Measurements from ENCODE around the gene TBK1.

TBK1 gene

GRCh38 chr12:64431791-64432190 lies 20.1 kb upstream of the TBK1 start:
- no peaks in the 10 kb centered on the region for H3K27me3 Mint-ChIP-seq
- peaks cover 76% of the 10 kb centered on the region for H3K36me3 Mint-ChIP-seq (ENCODE audit: low read depth)
- H3K27ac Mint-ChIP-seq: no peak overlapping the region
- H3K9me3 Mint-ChIP-seq: no peaks in the 10 kb centered on the region
- ATAC-seq: no peak
- DNase-seq: no peak
- no peak overlapping the region for H3K4me3 Mint-ChIP-seq
- no peaks in the 10 kb centered on the region for H3K4me1 Mint-ChIP-seq

DNA sequence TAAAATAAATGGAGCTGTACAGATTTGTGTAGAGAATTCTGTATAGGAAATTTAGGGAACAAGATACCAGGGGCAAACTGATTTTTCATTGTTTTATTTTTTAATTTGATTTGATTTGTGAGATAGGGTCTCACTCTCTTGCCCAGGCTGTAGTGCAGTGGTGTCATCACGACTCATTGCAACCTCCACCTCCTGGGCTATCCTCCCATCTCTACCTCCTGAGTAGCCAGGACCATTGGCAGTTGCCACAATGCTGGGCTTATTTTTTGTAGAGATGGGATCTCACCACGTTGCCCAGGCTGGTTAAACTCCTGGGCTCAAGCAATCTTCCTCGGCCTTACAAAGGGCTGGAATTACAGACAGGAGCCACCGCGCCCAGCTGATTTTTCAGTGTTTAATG lies 18.0 kb upstream of the TBK1 start:
- H3K36me3 Mint-ChIP-seq (ENCODE audit: low read depth): peaks cover 77% of the 10 kb centered on the region
- H3K4me3 Mint-ChIP-seq: no peak overlapping the region
- H3K4me1 Mint-ChIP-seq: peaks cover 2% of the 10 kb centered on the region
- no peaks in the 10 kb centered on the region for H3K27me3 Mint-ChIP-seq
- DNase-seq (no peak), ATAC-seq (no peak)
- H3K9me3 Mint-ChIP-seq: no peaks in the 10 kb centered on the region
- H3K27ac Mint-ChIP-seq: no peak overlapping the region

DNA sequence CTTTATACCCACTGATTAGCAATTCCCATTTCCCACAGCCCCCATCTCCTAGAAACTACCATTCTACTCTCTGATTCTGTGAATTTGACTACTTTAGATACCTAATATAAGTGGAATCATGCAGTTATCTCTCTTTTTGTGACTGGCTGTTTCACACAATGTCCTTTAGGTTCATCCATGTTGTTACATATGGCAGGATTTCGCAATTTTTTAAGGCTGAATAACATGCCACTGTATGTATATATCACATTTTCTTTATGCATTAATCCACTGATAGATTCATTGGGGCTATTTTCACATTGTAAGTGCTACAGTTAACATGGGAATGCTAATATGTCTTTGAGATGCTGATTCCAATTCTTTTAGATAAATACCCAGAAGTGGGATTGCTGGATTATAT lies 11.8 kb upstream of the TBK1 start:
- Mint-ChIP-seq H3K27ac (no peak overlapping the region), H3K4me3 (no peak overlapping the region), H3K9me3 (no peaks in the 10 kb centered on the region), H3K27me3 (no peaks in the 10 kb centered on the region), H3K4me1 (peaks cover 9% of the 10 kb centered on the region), H3K36me3 (ENCODE audit: low read depth) (peaks cover 66% of the 10 kb centered on the region)
- no peak for DNase-seq
- ATAC-seq: no peak

DNA sequence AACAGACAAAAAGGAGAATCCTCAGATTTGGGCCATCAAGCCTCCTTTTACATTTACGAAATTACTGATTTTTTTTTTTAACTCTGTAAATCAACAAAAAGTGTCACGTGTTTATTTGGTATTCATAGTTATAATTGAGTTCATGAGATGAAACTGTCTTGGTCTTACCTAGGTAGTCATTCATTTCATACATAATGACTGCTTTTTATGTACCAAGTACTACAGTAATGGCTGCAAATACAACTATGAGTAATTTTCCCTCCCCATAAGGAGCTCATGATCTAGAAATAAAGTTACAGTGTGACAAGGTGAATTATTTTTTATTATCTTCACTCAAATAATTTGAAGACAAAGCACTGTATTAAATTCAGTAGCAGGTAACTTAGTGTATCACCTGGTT lies 6.4 kb upstream of the TBK1 start:
- Mint-ChIP-seq H3K9me3 (no peaks in the 10 kb centered on the region), H3K4me1 (peaks cover 15% of the 10 kb centered on the region), H3K27ac (no peak overlapping the region), H3K4me3 (no peak overlapping the region), H3K36me3 (ENCODE audit: low read depth) (peaks cover 66% of the 10 kb centered on the region), H3K27me3 (no peaks in the 10 kb centered on the region)
- no peak for ATAC-seq
- DNase-seq: no peak

GRCh38 chr12:64446295-64446694 lies 5.6 kb upstream of the TBK1 start:
- H3K4me3 Mint-ChIP-seq: no peak overlapping the region
- DNase-seq: no peak
- H3K9me3 Mint-ChIP-seq: no peaks in the 10 kb centered on the region
- H3K27ac Mint-ChIP-seq: peak overlapping the region; percentile 24
- no peaks in the 10 kb centered on the region for H3K27me3 Mint-ChIP-seq
- H3K4me1 Mint-ChIP-seq: peaks cover 23% of the 10 kb centered on the region
- H3K36me3 Mint-ChIP-seq (ENCODE audit: low read depth): peaks cover 62% of the 10 kb centered on the region
- no peak for ATAC-seq

- ATAC-seq (peak; percentile 11), DNase-seq (no peak)
- no peaks in the 10 kb centered on the region for H3K9me3 Mint-ChIP-seq
- H3K4me1 Mint-ChIP-seq: peaks cover 31% of the 10 kb centered on the region
- H3K36me3 Mint-ChIP-seq (ENCODE audit: low read depth): peaks cover 41% of the 10 kb centered on the region
- no peak overlapping the region for H3K27ac Mint-ChIP-seq
- H3K27me3 Mint-ChIP-seq: no peaks in the 10 kb centered on the region
- H3K4me3 Mint-ChIP-seq: peak overlapping the region; percentile 91
Observed at GRCh38 chr12:64450057-64450640, 1.8 kb upstream of the TBK1 start.

GRCh38 chr12:64450711-64451486 lies 1.0 kb upstream of the TBK1 start:
- Mint-ChIP-seq H3K27me3 (no peaks in the 10 kb centered on the region), H3K4me3 (peak overlapping the region; percentile 91), H3K9me3 (no peaks in the 10 kb centered on the region), H3K27ac (peak overlapping the region; percentile 87), H3K4me1 (peaks cover 37% of the 10 kb centered on the region), H3K36me3 (ENCODE audit: low read depth) (peaks cover 35% of the 10 kb centered on the region)
- DNase-seq: peak; percentile 7
- no peak for ATAC-seq

DNA sequence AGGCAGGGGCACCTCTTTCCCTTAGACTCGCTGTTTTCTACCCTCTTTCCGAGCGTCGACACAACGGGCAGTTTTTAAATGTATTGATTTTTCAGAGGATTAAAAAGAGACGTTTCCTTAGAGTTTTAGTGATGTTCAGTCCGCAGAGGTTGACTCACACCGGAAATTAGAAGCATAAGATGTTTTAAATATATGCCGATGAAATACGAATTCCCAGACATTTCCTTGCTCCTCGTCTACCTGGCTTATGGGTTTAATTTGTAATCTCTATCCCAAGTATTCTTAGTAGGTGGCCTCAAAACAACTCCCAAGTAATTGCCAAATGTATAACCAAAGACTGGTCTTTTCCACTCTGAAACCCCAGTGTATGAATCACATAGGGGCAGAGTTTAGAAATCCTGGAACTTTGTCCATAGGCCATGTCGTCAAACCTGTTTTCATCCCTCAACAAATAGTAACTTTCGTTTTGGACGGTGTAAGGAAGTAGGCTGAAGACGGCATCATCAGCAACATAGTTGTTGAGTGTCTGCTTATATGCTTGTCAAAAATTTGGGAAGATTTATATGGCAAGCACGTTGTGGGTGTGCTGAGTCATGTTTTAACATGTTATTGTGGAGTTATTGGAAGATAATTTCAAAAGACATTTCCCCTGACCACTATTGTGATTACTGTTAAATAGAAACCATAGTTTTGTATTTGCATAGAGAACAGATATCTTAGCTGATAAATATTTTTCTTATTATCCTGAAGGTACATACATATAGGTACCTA lies 824 bp downstream of the TBK1 start:
- ATAC-seq (peak; percentile 31), DNase-seq (no peak)
- Mint-ChIP-seq H3K36me3 (ENCODE audit: low read depth) (peaks cover 30% of the 10 kb centered on the region), H3K27me3 (no peaks in the 10 kb centered on the region), H3K27ac (peak overlapping the region; percentile 92), H3K9me3 (no peaks in the 10 kb centered on the region), H3K4me3 (peak overlapping the region; percentile 92), H3K4me1 (peaks cover 48% of the 10 kb centered on the region)

GRCh38 chr12:64455506-64455905 lies 3.6 kb downstream of the TBK1 start:
- H3K27me3 Mint-ChIP-seq: no peaks in the 10 kb centered on the region
- no peak overlapping the region for H3K27ac Mint-ChIP-seq
- H3K4me1 Mint-ChIP-seq: peaks cover 59% of the 10 kb centered on the region
- H3K4me3 Mint-ChIP-seq: no peak overlapping the region
- DNase-seq (no peak), ATAC-seq (no peak)
- H3K9me3 Mint-ChIP-seq: no peaks in the 10 kb centered on the region
- H3K36me3 Mint-ChIP-seq (ENCODE audit: low read depth): peaks cover 26% of the 10 kb centered on the region

DNA sequence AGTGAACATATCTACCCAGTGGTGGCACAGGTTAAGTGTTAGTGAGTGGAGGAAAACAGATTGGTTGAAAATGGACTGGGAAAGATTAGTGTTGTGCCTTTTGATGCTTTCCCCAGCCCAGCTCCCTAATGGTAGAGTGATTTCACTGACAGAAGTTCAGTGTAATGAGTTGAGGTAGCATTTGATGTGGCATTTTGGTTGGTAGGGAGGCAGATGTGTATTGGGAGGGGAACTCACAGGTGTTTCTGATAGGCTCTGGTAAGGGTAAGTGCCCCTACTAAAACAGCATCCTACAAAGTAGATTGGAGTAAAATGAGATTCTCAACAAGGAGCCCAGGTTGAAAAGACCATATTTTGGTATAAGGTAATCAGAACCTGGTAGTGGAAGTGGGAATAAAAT lies 4.2 kb downstream of the TBK1 start:
- Mint-ChIP-seq H3K27me3 (no peaks in the 10 kb centered on the region), H3K4me1 (peaks cover 53% of the 10 kb centered on the region), H3K27ac (no peak overlapping the region), H3K4me3 (no peak overlapping the region), H3K36me3 (ENCODE audit: low read depth) (peaks cover 27% of the 10 kb centered on the region), H3K9me3 (no peaks in the 10 kb centered on the region)
- DNase-seq (no peak), ATAC-seq (no peak)

DNA sequence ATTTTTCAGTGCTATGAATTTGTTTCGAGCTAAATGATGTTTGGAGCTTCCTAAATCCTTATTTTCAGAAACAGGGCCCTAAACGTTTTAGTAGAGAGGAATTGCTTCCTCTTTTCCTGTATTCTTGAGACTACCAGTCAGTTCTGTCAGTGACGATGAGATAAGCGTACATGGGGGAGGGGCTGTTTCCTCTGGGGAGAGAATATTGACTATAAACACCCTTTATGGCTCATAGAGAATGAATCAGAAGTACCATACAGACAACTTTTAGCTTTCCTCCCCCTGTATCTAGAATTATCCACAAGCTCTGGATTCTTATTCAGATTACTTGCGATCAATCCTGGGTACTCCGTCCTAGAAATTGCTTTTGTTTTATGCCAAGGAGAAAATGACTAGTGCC lies 5.1 kb downstream of the TBK1 start:
- Mint-ChIP-seq H3K4me1 (peaks cover 47% of the 10 kb centered on the region), H3K27me3 (no peaks in the 10 kb centered on the region), H3K9me3 (no peaks in the 10 kb centered on the region), H3K36me3 (ENCODE audit: low read depth) (peaks cover 30% of the 10 kb centered on the region), H3K4me3 (no peak overlapping the region), H3K27ac (peak overlapping the region; percentile 17)
- DNase-seq (peak; percentile 10), ATAC-seq (no peak)

- DNase-seq (no peak), ATAC-seq (no peak)
- H3K4me1 Mint-ChIP-seq: peaks cover 47% of the 10 kb centered on the region
- H3K36me3 Mint-ChIP-seq (ENCODE audit: low read depth): peaks cover 30% of the 10 kb centered on the region
- H3K27me3 Mint-ChIP-seq: no peaks in the 10 kb centered on the region
- no peaks in the 10 kb centered on the region for H3K9me3 Mint-ChIP-seq
- H3K4me3 Mint-ChIP-seq: no peak overlapping the region
- peak overlapping the region; percentile 17 for H3K27ac Mint-ChIP-seq
Observed at GRCh38 chr12:64457466-64457865, 5.5 kb downstream of the TBK1 start.

DNA sequence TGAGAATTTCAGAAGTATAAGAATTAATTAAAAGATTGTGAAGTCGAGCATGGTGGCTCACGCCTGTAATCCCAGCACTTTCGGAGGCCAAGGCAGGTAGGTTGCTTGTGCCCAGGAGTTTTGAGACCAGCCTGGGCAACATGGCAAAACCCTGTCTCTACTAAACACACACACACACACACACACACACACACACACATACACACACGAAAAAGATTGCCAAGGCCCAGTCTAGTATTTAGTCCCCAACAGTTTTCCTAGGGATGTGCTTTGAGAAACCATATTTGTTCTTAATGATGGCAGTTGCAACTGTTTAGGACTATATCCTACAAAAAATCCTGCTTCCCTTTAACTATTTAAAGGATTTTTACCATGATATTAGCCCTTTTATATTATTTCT lies 6.0 kb downstream of the TBK1 start:
- no peak for ATAC-seq
- no peaks in the 10 kb centered on the region for H3K27me3 Mint-ChIP-seq
- H3K4me1 Mint-ChIP-seq: peaks cover 43% of the 10 kb centered on the region
- peaks cover 33% of the 10 kb centered on the region for H3K36me3 Mint-ChIP-seq (ENCODE audit: low read depth)
- no peak for DNase-seq
- no peak overlapping the region for H3K4me3 Mint-ChIP-seq
- no peaks in the 10 kb centered on the region for H3K9me3 Mint-ChIP-seq
- peak overlapping the region; percentile 17 for H3K27ac Mint-ChIP-seq

DNA sequence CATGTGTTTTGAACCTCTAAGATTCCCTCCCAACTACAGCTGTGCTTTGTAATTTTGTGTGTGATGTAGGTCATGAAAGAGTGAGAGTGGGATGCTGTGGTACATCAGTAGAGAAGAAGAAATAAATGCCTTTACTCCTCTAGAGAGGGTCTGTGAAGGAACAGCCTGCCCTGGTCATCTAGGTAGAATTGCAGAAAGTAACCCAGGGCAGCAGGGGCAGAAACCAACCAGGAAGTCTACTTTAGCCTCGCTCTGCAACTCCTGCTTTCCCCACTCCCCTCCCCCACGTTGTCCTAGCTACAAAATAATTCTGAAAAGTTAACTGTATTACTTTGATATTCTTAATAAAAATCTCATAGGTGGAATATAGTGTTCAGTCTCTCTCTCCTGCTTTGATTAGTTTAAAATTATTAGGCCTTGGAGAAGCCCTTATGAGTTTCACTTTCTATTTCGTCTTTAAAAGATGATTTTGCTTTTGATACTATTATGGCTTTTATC lies 7.5 kb downstream of the TBK1 start:
- Mint-ChIP-seq H3K27ac (peak overlapping the region; percentile 73), H3K4me1 (peaks cover 36% of the 10 kb centered on the region), H3K36me3 (ENCODE audit: low read depth) (peaks cover 35% of the 10 kb centered on the region), H3K4me3 (peak overlapping the region; percentile 63), H3K27me3 (no peaks in the 10 kb centered on the region), H3K9me3 (no peaks in the 10 kb centered on the region)
- ATAC-seq: no peak
- DNase-seq: peak; percentile 11
